Putamen (tissue), 1 donor: Measurements from ENCODE around the gene THSD7A.

Experiments
- DNase-seq: peaks from one replicate; pipeline ENCODE4 v3.0.0-alpha.2; 2016; ENCODE audit warnings: low spot score

The THSD7A gene

GRCh38 chr7:11831736-11832495 is at the start of gene THSD7A:
TSS of gene THSD7A (minus strand) at chr7:11832198. CDS start at chr7:11831946, 252 bp downstream.
- peak; percentile 35 for DNase-seq

- no peak for DNase-seq
Measured at GRCh38 chr7:11881680-11882079, 49.7 kb upstream of the THSD7A start.

GRCh38 chr7:11875635-11876034 is 43.6 kb upstream of the THSD7A start:
- DNase-seq, result no peak

GRCh38 chr7:11865671-11866070 is 33.7 kb upstream of the THSD7A start:
- no peak for DNase-seq

GRCh38 chr7:11858622-11859302 is 26.8 kb upstream of the THSD7A start:
- no peak for DNase-seq

GRCh38 chr7:11858026-11858425 is 26.0 kb upstream of the THSD7A start:
- no peak for DNase-seq

GRCh38 chr7:11848251-11848650 is 16.3 kb upstream of the THSD7A start:
- DNase-seq, result no peak

- no peak for DNase-seq
Measured at GRCh38 chr7:11847336-11847735, 15.3 kb upstream of the THSD7A start.

- DNase-seq, result no peak
Measured at GRCh38 chr7:11846361-11846955, 14.5 kb upstream of the THSD7A start.

GRCh38 chr7:11843113-11843765 is 11.2 kb upstream of the THSD7A start:
- no peak for DNase-seq

GRCh38 chr7:11841657-11842056 is 9.7 kb upstream of the THSD7A start:
- DNase-seq, result no peak

- DNase-seq, result no peak
Measured at GRCh38 chr7:11835260-11835659, 3.3 kb upstream of the THSD7A start.

GRCh38 chr7:11833431-11833830 is 1.4 kb upstream of the THSD7A start:
- DNase-seq, result no peak

GRCh38 chr7:11831156-11831735 is 752 bp downstream of the THSD7A start:
- DNase-seq, result peak; percentile 14

GRCh38 chr7:11830582-11831155 is 1.3 kb downstream of the THSD7A start:
- no peak for DNase-seq

- DNase-seq, result no peak
Measured at GRCh38 chr7:11829954-11830353, 2.0 kb downstream of the THSD7A start.

GRCh38 chr7:11819947-11820346 is 12.1 kb downstream of the THSD7A start:
- no peak for DNase-seq

GRCh38 chr7:11819271-11819670 is 12.7 kb downstream of the THSD7A start:
- no peak for DNase-seq

- no peak for DNase-seq
Measured at GRCh38 chr7:11818281-11818680, 13.7 kb downstream of the THSD7A start.

GRCh38 chr7:11817111-11817740 is 14.8 kb downstream of the THSD7A start:
- DNase-seq, result no peak

GRCh38 chr7:11811709-11812108 is 20.3 kb downstream of the THSD7A start:
- no peak for DNase-seq
